ENCODE data around the gene GJB3. TPM values are rescaled to one million over a fixed set of nuclear protein-coding genes. Genes with fewer than 3 reads are reported as not detected.

The GJB3 gene
- total and polyA plus RNA-seq, 11 donors = not detected

GRCh38 chr1:34755961-34756360 lies 25.1 kb upstream of the GJB3 start:
- Histone ChIP-seq H3K36me3 (no peaks in the 10 kb centered on the region), H3K4me1 (no peaks in the 10 kb centered on the region), H3K4me3 (no peak overlapping the region), H3K27ac (no peak overlapping the region), H3K27me3 (peaks cover 0 to 8% (median 0%) of the 10 kb centered on the region in 9 donors), H3K9me3 (no peaks in the 10 kb centered on the region)
- 88 to 95% (median 90%) methylated on average over 6 of the region's 6 CpGs for WGBS, 4 donors
- no peak for ATAC-seq
- TF ChIP-seq POLR2A (IDR thresholded peaks at IDR 0.05) = no peak
- no peak for TF ChIP-seq CTCF (IDR thresholded peaks at IDR 0.05)
- DNase-seq = no peak
- intact Hi-C loops (cut with DNase I) = no loop called here

- intact Hi-C loops (cut with DNase I) = no loop called here
- H3K27me3 ChIP-seq = peaks cover 0 to 13% (median 0%) of the 10 kb centered on the region in 9 donors
These were observed 23.6 kb upstream of the GJB3 start for GRCh38 chr1:34757386-34757785.

GRCh38 chr1:34758751-34759150 lies 22.3 kb upstream of the GJB3 start:
- Histone ChIP-seq H3K4me3 (no peak overlapping the region), H3K27ac (no peak overlapping the region), H3K4me1 (no peaks in the 10 kb centered on the region), H3K9me3 (no peaks in the 10 kb centered on the region), H3K27me3 (peaks cover 0 to 13% (median 0%) of the 10 kb centered on the region in 9 donors), H3K36me3 (no peaks in the 10 kb centered on the region)
- no peak for ATAC-seq
- no peak for DNase-seq
- intact Hi-C loops (cut with DNase I) = no loop called here
- no peak for TF ChIP-seq CTCF (IDR thresholded peaks at IDR 0.05)
- TF ChIP-seq POLR2A (IDR thresholded peaks at IDR 0.05) = no peak
- 69 to 76% (median 72%) methylated on average over 4 of the region's 4 CpGs for WGBS, 4 donors

More at GRCh38 chr1:34757386-34757785, 23.6 kb upstream of the GJB3 start:
- no peaks in the 10 kb centered on the region for H3K9me3 ChIP-seq
- ATAC-seq = no peak
- no peaks in the 10 kb centered on the region for H3K4me1 ChIP-seq
- TF ChIP-seq CTCF (IDR thresholded peaks at IDR 0.05) (no peak), POLR2A (IDR thresholded peaks at IDR 0.05) (no peak)
- no peak overlapping the region for H3K4me3 ChIP-seq
- H3K27ac ChIP-seq = no peak overlapping the region
- 82 to 86% (median 84%) methylated on average over 21 of the region's 21 CpGs for WGBS, 4 donors
- no peak for DNase-seq
- H3K36me3 ChIP-seq = no peaks in the 10 kb centered on the region

- 55 to 63% (median 59%) methylated on average over 10 of the region's 10 CpGs for WGBS, 4 donors
- no peak for DNase-seq
- no peak for ATAC-seq
- H3K4me1 ChIP-seq = no peaks in the 10 kb centered on the region
- intact Hi-C loops (cut with DNase I) = no loop called here
- no peak within 1 kb of the TSS for H3K27ac ChIP-seq
- no peak within 1 kb of the TSS for H3K4me3 ChIP-seq
- no peaks in the 10 kb centered on the region for H3K36me3 ChIP-seq
- TF ChIP-seq POLR2A (IDR thresholded peaks at IDR 0.05) (no peak), CTCF (IDR thresholded peaks at IDR 0.05) (no peak)
- H3K27me3 ChIP-seq = peaks cover 0 to 13% (median 0%) of the 10 kb centered on the region in 9 donors
- H3K9me3 ChIP-seq = no peaks in the 10 kb centered on the region
These were observed 21.3 kb upstream of the GJB3 start, which contains the start of gene GJB4 for GRCh38 chr1:34759503-34760357. GJB4 (plus strand) TSS chr1:34759740; CDS start chr1:34761255, 1,515 bp downstream.

Data from heart left ventricle (tissue), 16 donors.